HG03457 (cell line): Measurements from ENCODE around the gene BPGM.
"Not testable (repeated sequence)": the region's sequence is repeated elsewhere in the genome, so short reads cannot be mapped to it uniquely, and the experiment has no call there.

Source experiments
- ATAC-seq: cut with Tn5 transposase; IDR thresholded peaks from one replicate; pipeline ENCODE4 v1.9.1; 2021; ENCODE audit warnings: moderate number of reproducible peaks; ENCODE audit not compliant: unreplicated experiment

The BPGM gene

DNA sequence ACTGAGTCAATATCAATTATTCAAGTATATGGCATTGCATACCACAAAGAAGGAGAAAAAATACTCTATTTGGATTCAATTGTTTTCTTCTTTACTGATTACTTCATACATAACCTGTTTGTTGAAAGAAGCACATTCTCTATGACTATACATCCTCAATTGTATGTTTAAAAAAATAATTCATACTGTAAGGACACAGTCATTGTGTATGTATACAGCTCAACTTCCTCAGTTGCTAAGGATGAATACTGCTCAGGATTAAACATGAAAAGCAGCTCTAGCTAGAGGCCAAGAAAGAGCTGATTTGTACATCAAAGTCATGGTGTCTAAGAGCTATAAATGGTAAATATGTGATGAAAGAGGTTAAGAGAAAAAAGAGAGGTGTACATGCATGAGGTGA lies 15.8 kb upstream of the BPGM start:
- no peak for ATAC-seq

DNA sequence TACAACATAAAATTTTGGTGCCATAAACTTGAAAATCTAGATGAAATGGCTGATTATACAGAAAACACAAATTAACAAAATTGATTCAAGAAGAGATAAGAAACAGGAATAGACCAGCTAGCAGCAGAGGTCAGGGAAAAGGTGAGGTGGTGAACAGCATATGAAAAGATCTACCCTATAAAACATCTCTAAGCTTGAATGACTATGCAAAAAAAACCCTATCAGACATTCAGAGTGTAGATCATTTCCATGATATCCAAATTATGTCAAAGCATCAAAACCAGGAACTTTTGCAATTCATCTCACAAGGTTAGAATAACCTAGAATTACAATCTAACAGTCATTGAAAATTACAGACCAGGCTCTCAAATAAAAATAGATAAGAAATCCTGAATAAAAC lies 14.6 kb upstream of the BPGM start:
- ATAC-seq: no peak

DNA sequence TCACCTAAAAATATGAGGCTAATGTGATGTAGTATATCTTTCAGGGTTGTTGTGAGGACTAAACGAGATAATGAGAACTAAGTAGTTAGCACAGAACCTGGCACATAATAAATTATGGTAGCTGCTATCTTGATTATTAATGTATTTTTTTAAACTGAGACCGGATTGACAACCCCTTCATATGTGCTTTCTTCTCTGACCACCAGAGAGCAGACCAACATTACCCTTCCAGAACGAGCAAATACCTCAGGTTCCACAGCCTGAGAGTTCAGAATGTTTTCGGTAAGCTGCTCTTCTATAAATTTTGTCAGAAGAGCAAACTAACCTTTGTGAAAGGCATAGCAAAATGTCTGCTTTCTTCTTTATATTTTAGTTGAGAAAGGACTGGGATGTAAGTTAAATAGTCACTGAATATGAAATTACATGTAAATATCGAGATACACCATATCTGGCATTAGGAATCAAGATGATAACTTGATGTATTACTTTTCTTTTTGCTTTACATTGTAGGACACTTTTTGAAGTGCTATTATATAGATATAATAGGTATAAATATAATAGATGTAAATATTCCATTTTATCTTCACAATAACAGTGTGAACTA lies 13.6 kb upstream of the BPGM start:
- no peak for ATAC-seq

DNA sequence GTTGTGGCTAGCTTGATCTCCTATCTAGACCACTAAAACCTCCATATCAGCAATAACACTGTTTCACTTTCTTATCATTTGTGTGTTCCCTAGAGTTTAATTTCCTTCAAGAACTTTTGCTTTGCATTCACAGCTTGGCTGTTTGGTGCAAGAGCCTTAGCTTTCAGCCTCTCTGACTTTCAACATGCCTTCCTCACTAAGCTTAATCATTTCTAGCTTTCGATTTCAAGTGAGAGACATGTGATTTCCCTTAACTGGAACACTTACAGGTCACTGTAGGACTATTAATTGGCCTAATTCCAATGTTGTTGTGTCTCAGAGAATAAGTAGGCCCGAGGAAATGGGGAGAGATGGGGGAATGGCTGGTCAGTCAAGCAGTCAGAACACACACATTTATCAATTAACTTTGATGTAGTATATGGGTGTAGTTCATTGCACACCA lies 10.6 kb upstream of the BPGM start:
- ATAC-seq: peak; percentile 87

DNA sequence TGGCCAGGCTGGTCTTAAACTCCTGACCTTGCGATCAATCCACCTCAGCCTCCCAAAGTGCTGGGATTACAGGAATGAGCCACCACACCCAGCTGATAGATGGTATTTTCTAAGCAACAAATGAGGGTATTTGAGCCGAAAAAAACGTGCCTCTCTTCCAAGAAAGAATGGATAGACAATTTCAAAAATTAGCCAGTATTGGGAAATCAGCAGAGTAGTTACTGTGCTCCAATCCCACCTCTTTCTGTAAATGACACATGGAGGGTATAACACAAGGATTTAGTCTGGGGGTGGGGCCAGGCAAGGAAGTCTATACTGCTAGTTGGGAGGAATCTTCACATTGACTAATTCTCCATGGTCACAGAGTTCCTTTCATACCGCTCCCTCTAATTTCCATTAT lies 9.2 kb upstream of the BPGM start:
- ATAC-seq: no peak

DNA sequence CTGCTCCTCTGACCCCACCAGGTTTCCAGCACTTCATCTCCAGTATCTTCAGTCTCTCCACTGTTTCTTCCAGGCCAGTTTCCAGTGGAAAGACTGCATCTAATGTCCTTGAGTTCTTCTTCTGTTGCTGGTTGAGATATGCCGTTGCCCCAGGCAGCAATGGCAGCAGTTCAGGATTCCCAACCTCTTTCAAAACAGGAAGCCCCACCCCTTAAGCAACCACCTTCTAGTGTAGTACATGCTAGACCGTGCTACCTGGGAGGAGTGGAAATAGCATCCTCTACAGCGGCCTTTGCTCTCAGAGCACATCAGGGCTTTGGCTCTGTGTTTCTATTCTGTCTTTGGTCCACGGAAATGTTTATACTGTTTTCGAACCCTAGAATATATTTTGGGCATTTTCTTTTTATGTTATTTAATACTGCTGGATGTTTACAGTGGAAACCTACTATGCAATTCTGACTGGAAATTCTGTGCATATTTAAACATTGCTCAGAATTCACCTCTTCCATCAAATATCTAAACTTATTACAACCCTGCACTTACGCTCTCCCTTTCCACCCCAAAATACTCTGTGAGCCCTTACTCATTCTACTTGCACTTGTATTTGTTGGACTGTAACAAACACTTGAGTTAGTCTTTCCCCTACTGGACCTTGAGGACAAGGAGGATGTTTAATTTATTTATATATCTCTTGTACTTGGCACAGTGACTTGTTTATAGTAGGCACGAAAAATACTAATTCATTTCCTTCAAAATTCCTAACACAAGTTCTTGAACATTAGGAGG lies 8.5 kb upstream of the BPGM start:
- ATAC-seq: no peak

DNA sequence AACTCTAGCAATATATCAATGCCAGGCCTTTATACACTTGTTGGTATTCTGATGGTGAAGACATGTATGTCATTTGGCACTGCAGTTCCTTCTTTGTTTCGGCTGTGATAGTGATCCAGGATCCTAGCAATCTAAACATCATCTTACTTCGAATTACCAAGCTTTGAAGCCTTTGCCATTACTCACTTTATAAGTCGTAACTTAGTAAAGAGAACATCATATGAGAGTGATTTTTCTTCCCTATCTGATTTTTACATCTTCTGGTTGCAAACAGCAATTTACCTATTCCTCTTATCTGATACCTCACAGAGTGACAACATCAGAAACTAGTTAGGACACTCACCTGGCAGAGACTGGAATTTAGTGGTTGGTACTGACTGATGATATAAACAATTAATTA lies 7.6 kb upstream of the BPGM start:
- no peak for ATAC-seq

GRCh38 chr7:134639683-134640279 lies 6.9 kb upstream of the BPGM start:
- ATAC-seq: no peak

DNA sequence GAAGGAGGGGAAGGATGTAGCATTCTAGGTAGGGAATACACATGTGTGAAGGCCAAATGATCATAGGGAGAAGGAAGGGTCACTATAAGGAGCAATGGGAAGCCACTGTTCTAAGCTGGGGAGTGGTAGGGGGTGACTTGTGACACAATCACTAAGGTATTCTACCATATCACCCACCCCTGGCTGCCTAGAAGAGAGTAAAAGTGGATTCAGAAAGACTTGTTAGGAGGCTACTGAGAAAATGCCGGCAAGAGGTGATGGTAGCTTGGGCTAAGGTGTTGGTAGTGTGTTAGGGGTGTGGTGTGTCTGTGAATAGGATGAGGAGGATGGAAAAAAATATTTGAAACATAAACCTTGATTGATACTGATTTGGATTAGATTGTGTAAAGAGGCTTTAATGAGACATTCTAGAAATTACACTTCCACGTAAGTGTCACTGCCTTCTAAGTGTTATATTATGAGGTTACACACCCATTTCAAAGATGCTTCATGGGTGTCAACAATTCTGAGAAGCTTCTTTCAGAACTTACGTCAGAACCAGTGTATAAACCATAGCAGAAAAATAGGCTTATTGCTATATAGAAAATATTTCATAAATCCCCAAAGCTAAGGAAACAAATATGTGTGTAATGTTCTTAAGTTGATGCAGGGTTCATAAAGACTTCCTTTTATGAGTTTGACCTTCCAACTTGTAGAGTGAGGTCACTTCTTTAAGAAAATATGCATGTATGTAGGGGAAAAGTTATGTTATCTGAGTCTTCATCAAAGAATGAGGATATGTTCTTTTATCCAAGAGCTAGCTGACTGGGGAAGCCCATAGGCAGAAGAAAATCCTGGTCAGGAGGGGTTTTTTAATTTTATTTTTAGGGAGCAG lies 5.6 kb upstream of the BPGM start:
- no peak for ATAC-seq

- ATAC-seq: not testable (repeated sequence)
Measured at GRCh38 chr7:134641981-134642380, 4.7 kb upstream of the BPGM start.

DNA sequence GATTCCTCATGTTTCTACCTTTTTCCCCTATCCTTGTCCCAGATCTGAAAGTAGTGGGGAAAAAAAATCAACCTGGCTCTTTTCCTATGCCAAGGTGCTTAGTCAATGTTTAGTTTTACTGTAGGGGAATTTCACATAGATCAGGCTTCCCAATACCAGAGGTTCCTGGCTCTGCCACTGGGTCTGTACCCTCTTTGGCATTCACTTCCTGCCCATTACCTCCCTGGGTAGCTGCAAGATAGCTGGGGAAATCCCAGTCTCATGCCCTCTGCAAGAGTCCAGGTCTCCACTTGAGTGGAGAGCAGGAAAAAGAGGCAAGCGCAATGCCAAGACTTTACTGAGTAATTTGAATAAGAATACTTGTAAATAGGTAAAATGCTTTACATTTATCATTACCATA lies 3.5 kb upstream of the BPGM start:
- no peak for ATAC-seq

- ATAC-seq: no peak
Measured at GRCh38 chr7:134645478-134645877, 1.2 kb upstream of the BPGM start.

- no peak for ATAC-seq
Measured at GRCh38 chr7:134645935-134646334, 718 bp upstream of the BPGM start.

- ATAC-seq: no peak
Measured at GRCh38 chr7:134648456-134648855, 1.8 kb downstream of the BPGM start.

GRCh38 chr7:134649226-134649775 lies 2.6 kb downstream of the BPGM start:
- no peak for ATAC-seq

- no peak for ATAC-seq
Measured at GRCh38 chr7:134651991-134652390, 5.3 kb downstream of the BPGM start.

DNA sequence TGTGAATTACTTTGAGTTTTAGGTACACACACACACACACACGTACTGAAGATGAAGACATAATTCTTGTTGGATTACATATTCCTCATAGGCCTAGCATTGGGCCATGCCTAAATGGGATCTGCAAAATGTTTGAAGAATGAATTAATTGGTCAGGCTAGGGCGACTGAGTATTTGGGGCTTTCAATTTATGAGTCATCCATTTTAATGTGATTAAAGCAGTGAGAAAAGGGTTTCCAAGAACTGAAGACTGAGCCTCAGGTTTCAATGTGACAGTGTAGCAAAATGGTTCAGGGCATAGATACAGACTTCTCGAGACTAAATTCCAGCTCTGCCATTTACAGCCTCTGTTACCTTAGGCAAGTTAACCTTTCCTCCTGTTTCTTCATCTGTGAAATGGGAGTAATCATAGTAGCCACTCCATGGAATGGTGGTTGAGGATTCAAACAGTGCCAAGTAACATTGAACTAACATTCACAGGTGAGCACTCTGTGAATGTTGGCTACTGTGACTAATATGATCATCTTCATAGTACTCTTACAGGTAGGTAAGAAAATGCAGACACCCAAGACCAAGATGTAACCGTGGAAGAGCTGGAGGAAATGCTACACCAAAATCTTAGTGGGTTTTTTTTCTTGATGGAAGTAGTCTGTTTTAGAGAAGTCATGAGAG lies 7.6 kb downstream of the BPGM start:
- ATAC-seq: no peak

DNA sequence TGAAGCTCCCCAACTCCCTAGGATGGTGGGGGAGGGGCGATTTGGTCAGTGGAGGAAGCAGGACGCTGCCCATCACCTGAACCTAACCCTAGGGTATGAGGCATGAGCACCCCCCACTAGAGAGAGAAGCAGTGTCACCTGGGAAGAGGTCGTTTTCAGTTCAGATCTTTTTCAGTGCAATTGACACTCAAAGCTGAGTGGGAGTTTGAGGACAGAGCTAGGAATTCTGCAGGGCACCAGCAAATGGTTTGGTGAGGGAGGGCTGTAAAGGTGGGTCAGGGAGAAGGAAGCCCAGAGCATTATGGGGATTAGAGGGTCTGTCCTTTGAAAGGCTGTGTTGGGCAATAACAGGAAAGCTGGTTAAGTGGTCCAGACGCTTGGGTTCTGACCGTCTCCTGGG lies 10.9 kb downstream of the BPGM start:
- no peak for ATAC-seq

GRCh38 chr7:134660242-134660785 lies 13.7 kb downstream of the BPGM start:
- ATAC-seq: no peak

- ATAC-seq: no peak
Measured at GRCh38 chr7:134660961-134661376, 14.3 kb downstream of the BPGM start.
